T47D (cell line): ENCODE results near the gene KIF20A.
"Not testable (repeated sequence)": the region's sequence is repeated elsewhere in the genome, so short reads cannot be mapped to it uniquely, and the experiment has no call there.

Experiments
- DNase-seq, 2 experiments: peaks; one replicate each; pipeline versions ENCODE4 v3.0.0 to v3.0.0-alpha.2; 2011 to 2012; ENCODE audit warnings: low read depth in 1 of 2, low spot score in 1 of 2
- JUND ChIP-seq: IDR thresholded peaks from 2 replicates; pipeline ENCODE4 v1.6.1; 2012; ENCODE audit warnings: low read depth
- in situ Hi-C: cut with HindIII; loops from 2 replicates; pipeline ENCODE4 v1.10.0; 2016; ENCODE audit warnings: low sequenced_read_pairs, low pct_unique_long_range_greater_than_20kb

Gene KIF20A

GRCh38 chr5:138160706-138161105 is 18.2 kb upstream of the KIF20A start:
- DNase-seq, result no peak
- in situ Hi-C loops, result no loop called here
- TF ChIP-seq JUND, result no peak

- no peak for TF ChIP-seq JUND
- in situ Hi-C loops, result no loop called here
- DNase-seq, result no peak
These were observed 15.2 kb upstream of the KIF20A start for GRCh38 chr5:138163721-138164120.

- in situ Hi-C loops, result no loop called here
- no peak for TF ChIP-seq JUND
- no peak for DNase-seq
These were observed 9.8 kb upstream of the KIF20A start for GRCh38 chr5:138169124-138169523.

- no peak for DNase-seq
- no peak for TF ChIP-seq JUND
- in situ Hi-C loops, result no loop called here
These were observed 8.6 kb upstream of the KIF20A start for GRCh38 chr5:138170299-138170698.

- no peak for TF ChIP-seq JUND
- peak; percentile 21 to 52 for DNase-seq
- in situ Hi-C loops, result no loop called here
These were observed 884 bp upstream of the KIF20A start for GRCh38 chr5:138177941-138178515.

GRCh38 chr5:138179277-138179857 is 455 bp downstream of the KIF20A start:
- DNase-seq, result no peak
- TF ChIP-seq JUND, result no peak
- in situ Hi-C loops, result no loop called here

- in situ Hi-C loops, result no loop called here
- no peak for TF ChIP-seq JUND
- DNase-seq, result peak; percentile 26 to 88
These were observed 1.4 kb downstream of the KIF20A start for GRCh38 chr5:138180183-138180782.

- DNase-seq, result no peak
- no peak for TF ChIP-seq JUND
- in situ Hi-C loops, result no loop called here
These were observed 1.9 kb downstream of the KIF20A start for GRCh38 chr5:138180841-138181240.

- TF ChIP-seq JUND, result no peak
- DNase-seq, result no peak
- in situ Hi-C loops, result no loop called here
These were observed 3.9 kb downstream of the KIF20A start for GRCh38 chr5:138182808-138183207.

GRCh38 chr5:138186002-138186447 is 7.1 kb downstream of the KIF20A start:
- no peak for TF ChIP-seq JUND
- no peak for DNase-seq
- in situ Hi-C loops, result no loop called here

- in situ Hi-C loops, result no loop called here
- DNase-seq, result no peak
- TF ChIP-seq JUND, result no peak
These were observed 9.7 kb downstream of the KIF20A start for GRCh38 chr5:138188626-138189025.

GRCh38 chr5:138192826-138193225 is 13.9 kb downstream of the KIF20A start:
- in situ Hi-C loops, result no loop called here
- TF ChIP-seq JUND, result no peak
- DNase-seq, result no peak

- DNase-seq, in situ Hi-C loops: not testable (repeated sequence)
These were observed 14.9 kb downstream of the KIF20A start for GRCh38 chr5:138193859-138194258.
